HG03460 (cell line): ENCODE results near the gene TOP2A.
A peak's percentile ranks its signal among the peaks of the same experiment; 100 is the strongest.

Source experiments
- ATAC-seq: cut with Tn5 transposase; IDR thresholded peaks from one replicate; pipeline ENCODE4 v1.9.1; 2021; ENCODE audit not compliant: unreplicated experiment

Gene TOP2A

GRCh38 chr17:40346765-40347158, 70.9 kb downstream of the TOP2A start:
- ATAC-seq, result no peak

DNA sequence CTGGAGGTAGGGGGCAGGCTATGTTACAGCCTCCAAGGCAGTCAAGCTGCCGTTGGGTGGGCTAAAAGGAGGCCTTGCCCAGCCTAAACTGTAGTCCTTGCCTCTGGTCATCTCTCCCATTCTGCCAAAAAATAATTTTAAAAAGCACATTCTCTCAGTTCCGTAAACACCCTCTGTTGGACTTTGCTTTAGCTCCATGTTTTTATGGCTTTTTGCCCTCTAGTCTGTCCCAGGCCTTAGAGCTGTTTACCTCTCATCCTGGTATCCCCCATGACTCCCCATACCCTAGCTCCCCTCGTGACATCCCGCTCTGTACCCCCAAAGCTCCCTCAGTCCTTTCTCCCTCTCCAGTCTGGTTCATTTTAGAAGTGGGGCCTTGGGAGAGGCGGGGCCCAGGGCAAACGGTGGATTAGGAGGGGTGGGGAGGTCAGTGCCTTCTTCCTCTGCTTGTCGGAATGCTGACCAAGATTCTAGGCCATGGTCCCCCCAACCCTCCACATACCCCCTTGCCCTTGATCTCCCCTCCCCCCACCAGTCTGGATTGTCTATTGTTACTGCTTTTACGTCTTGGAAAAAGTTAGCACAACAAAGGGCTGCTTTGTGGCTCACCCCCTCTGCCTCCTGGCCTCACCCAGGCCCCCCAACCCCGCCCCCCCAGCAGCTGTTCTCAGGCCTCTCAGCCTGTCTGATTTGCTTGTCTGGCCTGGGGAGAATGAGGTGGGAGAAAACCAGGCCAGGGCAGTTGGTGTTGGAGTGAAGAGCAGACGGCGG, 71.5 kb downstream of the TOP2A start:
- ATAC-seq, result no peak

DNA sequence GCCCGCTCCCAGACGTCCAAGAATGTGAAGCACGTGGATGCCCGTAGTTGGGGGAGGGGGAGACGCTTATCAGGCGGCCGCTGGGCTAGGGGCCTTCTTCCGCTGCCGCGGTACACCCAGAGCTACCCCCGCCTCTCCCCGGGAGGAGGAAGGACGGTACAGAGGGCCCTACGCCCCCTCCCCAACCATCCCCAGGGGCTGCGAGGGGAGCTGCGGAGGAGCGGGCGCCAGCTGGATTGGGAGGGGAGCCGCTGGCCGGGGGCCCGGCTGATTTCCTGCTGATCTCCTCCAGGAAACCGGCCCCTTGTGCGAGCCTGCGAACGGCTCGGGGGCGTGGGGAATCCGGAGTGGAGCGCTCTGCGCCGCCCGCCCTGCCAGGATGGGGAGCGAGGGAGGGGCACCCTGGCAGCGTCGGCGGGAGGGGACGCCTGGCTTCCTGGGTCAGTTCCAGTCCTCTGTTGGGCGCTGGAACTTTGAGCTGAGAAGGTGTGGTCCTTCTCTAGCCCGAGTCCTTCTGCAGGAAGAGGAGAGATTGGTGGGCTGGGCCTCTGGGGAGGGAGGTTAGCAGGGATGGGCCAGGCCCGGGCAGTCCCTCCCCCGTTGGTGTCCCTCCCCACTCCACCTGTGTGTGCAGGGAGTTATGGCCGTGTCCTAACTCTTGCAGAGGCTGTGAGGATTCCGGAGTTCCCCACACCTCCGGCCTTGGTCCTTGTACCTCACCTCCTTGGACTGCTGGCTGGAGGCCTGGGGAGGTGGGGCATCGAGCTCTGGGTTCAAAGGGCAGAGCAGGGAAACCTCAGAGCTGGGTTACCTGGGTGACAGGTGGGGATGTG, 72.3 kb downstream of the TOP2A start:
- no peak for ATAC-seq

DNA sequence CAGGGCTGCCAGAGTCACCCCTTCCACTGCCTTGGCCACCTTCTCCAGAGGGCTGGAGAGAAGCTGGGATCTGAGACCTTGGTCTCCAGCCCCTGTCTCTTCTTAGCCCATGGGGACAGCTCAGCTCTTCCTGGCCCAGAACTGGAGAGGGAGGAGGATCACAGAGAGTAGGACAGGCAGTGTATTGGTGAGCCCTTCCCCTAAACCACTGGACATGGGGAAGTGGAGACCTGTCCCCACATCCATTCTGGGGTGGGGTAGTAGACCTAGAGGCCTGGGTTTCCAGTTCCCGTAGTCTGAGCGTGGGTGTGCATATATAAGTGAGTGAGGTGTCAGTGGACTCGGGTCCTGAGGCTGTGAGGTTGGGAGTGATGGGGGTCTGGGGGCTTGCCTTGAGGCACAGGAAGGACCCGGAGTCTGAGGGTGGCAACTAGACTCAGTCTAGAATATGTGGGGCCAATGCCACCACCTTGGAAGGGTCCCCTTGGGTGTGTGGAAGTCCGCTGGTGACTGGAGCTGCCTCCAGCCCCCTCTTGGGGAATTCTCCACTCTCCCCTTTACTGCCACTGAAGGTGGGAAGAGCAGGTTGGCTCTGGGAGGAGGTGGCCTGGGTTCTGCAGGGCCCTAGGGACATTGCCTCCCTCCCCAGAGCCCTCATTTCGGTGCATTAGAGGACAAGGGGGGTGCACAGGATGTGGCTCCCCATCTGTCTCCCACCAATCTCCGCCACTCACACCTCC, 73.1 kb downstream of the TOP2A start:
- ATAC-seq, result no peak

- no peak for ATAC-seq
These were observed 74.2 kb downstream of the TOP2A start for GRCh38 chr17:40343219-40344119.

- no peak for ATAC-seq
These were observed 75.0 kb downstream of the TOP2A start for GRCh38 chr17:40342504-40343218.

- no peak for ATAC-seq
These were observed 75.7 kb downstream of the TOP2A start for GRCh38 chr17:40341808-40342503.

- peak; percentile 53 for ATAC-seq
These were observed 76.6 kb downstream of the TOP2A start for GRCh38 chr17:40340880-40341807.

DNA sequence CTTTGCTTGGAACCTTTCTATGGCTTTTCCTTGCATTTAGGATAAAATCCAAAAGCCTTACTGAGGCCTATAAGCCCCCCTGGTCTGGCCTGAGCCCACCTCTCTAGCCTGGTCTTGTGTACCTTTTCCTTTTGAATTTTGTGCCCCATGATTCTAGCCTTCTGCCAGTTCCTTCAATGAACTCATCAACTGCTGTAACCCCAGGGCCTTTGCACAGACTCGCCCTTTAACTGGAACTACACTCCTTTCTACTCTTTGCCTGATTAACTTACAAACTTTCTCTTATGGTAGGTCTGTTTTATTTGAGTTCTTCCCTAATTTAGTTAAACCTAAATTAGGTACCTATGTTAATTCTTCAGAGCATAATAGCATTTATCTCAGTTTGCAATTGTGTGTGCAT, 77.4 kb downstream of the TOP2A start:
- no peak for ATAC-seq

- no peak for ATAC-seq
These were observed 78.6 kb downstream of the TOP2A start for GRCh38 chr17:40338941-40339649.
